Stimulated activated CD4-positive, alpha-beta T cell treated with anti-CD3 and anti-CD28 coated beads, TNF-alpha, amount 100 ng/mL, for 1 hour (primary cell): ENCODE results near the gene SLC7A4.
"Not testable (repeated sequence)": the region's sequence is repeated elsewhere in the genome, so short reads cannot be mapped to it uniquely, and the experiment has no call there.

Experiments
- DNase-seq, 3 donors: peaks; one replicate each; pipeline ENCODE4 v3.0.0-alpha.2; 2020; ENCODE audit warnings: low read depth in 3 of 3, low spot score in 1 of 3

The SLC7A4 gene

GRCh38 chr22:21043860-21044535 is 11.6 kb upstream of the SLC7A4 start:
- no peak for DNase-seq

- DNase-seq: no peak
Observed at GRCh38 chr22:21042978-21043859, 10.9 kb upstream of the SLC7A4 start.

DNA sequence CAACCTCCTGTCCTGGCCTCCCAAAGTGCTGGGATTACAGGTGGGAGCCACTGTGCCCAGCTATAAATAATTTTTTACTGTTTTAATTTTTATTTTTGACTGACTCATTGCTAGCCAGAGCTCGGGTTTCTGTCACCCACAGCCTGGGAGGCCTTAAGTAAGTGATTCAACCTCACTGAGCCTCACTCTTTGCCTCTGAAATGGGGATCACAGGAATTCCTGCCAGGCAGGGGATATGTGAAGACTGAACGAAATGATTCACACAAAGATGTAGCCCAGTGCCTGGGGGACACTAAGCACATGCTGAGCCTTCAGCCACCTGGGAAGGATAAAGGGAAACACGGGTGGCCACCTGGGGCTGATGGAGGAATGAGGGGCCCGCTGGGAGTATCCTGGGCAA is 9.6 kb upstream of the SLC7A4 start:
- no peak for DNase-seq

DNA sequence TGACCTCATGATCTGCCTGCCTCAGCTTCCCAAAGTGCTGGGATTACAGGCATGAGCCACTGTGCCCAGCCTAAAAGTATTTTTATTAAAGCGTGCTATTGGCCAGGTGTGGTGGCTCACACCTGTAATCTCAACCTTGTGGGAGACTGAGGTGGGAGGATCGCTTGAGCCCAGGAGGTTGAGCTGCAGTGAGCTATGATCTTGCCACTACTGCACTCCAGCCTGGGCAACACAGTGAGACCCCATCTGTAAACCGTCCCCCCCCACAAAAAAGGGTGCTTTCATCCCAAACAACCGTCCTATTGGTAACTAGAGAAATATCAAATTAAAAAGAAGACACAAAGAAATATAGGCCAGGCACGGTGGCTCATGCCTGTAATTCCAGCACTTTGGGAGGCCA is 6.8 kb upstream of the SLC7A4 start:
- not testable (repeated sequence) for DNase-seq

GRCh38 chr22:21038405-21038804 is 6.0 kb upstream of the SLC7A4 start:
- no peak for DNase-seq

DNA sequence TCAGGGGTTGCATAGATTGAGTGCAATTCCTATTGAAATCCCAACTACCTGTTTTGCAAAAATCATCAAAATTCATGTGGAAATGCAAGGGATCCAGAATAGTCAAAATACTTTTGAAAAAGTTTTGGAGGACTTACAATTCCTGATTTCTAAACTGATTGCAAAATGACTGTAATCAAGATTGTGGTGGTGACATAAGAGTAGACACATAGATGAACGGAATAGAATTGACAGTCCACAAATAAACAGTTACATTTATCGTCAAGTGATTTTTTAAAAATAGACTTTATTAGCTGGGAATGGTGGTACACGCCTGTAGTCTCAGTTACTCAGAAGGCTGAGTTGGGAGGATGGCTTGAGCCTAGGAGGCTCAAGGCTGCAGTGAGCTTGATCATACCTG is 2.6 kb upstream of the SLC7A4 start:
- DNase-seq: no peak

- no peak for DNase-seq
Observed at GRCh38 chr22:21033895-21034294, 1.5 kb upstream of the SLC7A4 start.

DNA sequence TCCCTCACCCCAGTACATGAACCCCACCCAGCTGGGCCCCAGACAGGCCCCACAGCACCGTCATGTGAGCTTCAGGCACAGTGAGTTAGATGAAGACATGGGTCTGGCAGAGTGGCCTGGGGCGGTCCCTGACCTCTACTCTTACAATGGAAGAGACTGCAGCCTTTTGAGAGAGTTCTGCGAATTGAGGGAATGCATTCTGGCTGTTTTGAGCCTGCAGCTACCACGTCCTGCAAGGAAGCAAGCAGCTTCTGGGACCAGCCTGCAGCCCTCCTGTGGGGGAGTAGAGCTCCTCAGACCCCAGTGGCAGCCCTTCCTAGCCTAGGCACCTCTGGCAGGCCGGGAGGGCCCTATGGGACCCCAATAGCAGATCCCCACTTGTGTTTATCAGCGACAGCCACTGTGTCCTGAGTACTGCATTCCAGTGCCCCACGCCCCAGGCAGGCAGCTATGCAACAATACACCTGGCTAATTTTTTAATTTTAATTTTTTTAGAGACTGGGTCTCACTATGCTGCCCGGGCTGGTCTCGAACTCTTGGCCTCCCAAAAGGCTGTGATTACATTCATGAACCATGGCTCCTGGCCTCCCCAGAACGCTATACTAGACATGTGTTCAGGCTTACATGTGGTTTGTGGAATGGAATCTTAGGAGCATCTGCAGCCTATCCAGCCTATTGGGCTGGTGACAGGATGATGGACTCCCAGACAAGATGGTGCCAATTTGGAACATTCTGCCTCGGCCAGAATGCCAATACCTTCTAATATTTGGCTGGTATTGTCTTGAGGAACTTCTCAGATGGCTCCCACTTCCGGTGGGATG is 717 bp upstream of the SLC7A4 start:
- no peak for DNase-seq

- DNase-seq: no peak
Observed at GRCh38 chr22:21031545-21032036, 770 bp downstream of the SLC7A4 start.

DNA sequence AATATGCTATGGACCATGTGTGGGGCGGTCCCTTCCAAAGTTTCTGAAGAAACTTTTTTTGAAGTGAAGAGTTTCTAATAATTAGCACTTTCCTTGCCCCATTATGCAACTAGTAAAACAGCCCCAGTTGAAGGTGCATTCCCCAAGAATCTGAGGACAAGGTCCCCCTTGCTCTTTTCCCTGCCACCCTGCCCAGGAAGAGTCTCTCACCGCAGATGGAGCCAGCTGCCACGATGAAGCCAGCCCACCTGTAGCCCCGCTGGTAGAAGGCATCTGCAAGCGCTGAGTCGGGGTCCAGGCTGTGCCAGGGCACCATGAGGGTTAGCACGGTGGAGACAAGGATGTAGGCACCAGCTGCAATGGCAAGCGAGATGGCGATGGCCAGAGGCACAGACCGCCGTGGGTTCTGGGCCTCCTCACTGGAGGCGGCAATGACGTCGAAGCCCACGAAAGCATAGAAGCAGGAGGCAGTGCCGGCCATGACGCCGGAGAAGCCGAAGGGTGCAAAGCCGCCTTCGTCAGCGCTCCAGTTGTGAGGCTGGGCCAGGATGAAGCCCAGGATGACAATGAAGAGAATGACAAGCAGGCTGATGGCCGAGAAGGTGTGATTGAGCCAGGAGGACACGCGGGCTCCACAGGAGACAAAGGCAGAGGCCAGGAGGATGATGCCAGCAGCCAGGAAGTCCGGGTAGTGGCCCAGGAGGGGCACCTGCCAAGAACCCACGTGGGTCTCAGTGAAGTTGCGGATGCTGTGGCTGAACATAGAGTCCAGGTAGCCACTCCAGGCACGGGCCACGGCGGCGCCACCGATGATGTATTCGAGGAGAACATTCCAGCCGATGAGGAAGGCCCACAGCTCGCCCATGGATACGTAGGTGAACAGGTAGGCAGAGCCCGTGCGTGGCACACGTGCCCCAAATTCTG is 1.5 kb downstream of the SLC7A4 start:
- DNase-seq: no peak

DNA sequence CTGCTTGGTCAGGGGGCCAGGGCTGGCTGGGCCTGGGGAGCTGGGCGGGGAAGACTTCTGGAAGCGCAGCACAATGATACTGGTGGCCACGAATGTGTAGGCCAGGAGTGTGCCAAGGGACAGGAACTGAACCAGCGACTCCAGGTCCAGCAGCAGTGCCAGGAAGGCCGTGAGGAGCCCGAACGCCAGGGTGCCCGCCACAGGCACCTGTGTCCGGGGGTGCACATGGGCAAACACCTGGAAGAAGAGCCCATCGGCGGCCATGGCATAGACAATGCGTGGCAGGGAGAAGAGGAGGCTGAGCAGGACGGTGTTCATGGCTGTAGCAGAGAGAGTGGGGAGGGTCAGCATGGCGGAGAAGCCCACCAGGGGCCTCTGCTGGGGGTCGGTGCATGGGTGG is 2.3 kb downstream of the SLC7A4 start:
- no peak for DNase-seq

DNA sequence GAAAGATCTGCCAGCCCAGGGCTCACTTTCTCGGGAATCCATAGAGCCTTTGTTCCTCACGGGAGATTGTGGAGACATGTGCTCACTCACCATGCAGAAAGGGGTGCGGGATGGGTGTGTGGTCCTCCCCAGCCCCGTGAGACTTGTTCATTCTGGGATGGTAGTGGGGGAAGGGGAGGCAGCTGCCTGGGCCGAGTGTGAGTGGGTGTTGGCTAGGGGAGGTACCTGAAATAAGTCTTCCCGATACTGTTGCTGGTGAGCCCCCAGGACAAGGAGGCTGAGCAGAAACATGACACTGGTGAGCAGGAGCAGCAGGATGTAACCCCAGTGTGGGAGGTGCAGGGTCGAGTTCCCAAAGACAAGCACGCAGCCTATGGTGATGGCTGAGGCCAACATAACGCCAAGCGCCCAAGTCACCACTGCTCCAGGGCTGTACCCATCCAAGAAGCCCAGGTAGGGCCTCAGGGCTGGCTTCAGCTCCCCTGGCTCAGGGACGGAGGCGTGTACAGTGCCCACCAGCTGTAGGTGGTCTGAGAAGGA is 2.8 kb downstream of the SLC7A4 start:
- no peak for DNase-seq

GRCh38 chr22:21028277-21029251 is 3.8 kb downstream of the SLC7A4 start:
- DNase-seq: no peak

GRCh38 chr22:21026783-21027692 is 5.3 kb downstream of the SLC7A4 start:
- DNase-seq: no peak

DNA sequence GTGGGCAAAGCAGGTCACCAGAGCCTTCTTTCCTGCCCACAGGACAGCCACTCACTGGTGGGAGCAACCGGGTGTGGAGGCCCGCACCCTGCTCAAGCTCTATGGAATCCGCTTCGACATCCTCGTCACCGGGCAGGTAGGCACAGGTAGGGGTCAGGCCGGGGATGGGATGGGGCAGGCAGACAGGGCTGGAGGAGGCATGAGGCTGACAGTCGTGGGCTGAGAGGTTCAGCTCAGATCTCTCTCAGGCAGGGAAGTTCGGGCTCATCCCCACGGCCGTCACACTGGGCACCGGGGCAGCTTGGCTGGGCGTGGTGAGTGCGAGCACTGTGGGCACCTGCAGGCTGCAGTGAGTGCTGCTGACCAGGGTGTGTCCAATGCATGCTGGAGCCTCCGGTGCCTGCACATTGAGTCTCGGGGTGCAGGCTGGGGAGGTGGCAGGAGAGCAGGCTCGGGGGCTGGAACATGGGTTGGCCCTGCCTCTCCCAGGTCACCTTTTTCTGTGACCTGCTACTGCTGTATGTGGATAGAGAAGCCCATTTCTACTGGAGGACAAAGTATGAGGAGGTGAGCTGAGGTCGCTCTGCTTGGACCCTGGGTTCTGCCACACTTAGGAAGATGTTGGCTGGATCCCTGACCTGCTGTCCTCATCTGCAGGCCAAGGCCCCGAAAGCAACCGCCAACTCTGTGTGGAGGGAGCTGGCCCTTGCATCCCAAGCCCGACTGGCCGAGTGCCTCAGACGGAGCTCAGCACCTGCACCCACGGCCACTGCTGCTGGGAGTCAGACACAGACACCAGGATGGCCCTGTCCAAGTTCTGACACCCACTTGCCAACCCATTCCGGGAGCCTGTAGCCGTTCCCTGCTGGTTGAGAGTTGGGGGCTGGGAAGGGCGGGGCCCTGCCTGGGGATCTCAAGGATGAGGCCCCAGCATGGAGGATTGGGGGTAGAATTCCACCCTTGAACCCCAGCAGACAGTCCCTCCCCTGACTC is 6.3 kb downstream of the SLC7A4 start:
- DNase-seq: no peak

DNA sequence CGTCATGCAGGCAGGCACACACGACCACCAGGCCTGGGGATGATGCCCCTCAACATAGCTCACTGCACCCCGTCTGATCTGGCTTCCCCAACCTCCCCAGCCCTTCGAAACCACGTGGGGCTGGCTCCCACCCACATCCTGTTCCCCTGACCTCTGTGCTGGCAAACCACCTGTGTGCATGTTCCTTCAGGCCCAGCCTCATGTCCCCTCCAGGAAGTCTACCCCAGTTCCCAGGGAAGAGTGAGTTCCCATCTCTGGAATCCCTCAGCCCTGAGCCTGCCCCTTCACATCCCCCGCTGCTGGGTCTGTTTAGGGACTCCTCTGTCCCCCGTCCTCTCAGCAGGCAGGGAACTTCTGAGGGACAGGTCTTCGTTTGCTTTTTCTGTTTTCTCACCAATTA is 7.1 kb downstream of the SLC7A4 start:
- DNase-seq: no peak
